ENCODE measurements around the gene SKA2.
"Not testable (repeated sequence)": the region's sequence is repeated elsewhere in the genome, so short reads cannot be mapped to it uniquely, and the experiment has no call there.

SKA2 gene, protein sequence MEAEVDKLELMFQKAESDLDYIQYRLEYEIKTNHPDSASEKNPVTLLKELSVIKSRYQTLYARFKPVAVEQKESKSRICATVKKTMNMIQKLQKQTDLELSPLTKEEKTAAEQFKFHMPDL

DNA sequence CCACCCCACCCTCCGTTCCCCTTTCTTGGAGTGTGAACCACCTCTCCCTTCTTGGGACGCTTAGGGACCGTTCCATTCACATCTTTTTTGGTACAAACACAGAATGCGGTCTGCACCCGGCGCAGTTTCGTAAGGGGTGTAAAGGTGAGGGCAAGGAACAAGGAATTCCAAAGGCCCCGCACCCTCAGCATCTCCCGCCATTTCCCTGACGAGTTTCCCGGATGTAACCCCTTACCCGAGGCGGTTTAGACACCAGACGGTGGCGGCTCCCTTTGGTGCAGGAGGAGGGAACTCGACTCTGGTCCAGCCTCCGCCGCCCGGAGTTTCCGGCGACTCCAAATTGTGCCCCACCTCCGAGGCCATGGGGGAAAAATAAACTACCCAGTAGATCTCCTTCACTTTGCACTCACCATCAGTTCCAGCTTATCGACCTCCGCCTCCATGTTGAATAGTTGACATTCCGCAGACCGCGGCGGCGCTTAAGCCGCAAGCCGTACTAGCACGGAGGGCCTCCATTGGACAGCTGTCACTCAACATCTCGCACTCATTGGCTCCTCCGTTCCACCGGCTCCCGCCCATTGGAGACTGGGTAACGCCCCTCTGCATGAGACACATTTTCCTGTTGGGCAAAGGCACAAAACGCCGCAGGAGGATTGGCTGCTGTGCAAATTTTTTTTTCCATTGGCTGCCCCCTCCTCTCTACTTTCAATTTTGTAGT, at the start of gene SKA2:
Gene SKA2, minus strand, starts transcription at position 466 of the 718 bp plus-strand sequence. Its CDS starts 23 bp downstream, at position 443.
- DNase-seq (ENCODE audit: low spot score): peak; percentile 99

DNA sequence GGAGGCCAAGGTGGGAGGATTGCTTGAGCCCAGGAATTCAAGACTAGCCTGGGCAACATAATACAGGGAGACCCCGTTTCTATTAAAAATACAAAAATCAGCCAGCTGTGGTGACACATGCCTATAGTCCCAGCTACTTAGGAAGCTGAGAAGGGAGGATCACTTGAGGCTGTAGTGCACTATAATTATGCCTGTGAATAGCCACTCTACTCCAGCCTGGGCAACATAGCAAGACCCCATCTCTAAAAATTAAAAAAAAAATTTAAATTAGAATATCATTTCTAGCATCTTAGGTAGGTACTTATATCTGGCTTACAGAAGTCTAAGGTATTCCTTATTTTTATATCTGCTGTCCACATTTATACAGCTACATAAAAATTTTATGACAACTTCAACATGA, 47.3 kb upstream of the SKA2 start:
- DNase-seq (ENCODE audit: low spot score): no peak

DNA sequence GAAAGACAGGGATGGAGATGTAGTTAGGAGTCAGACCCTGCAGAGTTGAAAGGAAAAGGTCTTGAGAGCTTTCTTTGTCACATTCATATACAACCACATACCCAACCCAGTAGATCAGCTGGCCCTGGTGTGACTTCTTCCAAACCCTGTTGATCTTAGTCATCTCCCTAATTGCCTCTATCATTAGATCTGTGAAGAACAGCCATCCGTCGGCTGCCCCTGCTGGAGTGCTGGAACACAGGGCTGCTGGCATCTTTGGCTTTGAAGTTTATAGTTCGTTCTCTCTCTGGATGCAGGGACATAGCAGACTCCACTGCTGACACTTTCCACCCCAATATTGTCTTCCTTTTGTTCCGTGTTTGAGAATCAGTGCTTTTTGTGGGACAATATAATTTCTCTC, 44.4 kb upstream of the SKA2 start:
- no peak for DNase-seq (ENCODE audit: low spot score)

DNA sequence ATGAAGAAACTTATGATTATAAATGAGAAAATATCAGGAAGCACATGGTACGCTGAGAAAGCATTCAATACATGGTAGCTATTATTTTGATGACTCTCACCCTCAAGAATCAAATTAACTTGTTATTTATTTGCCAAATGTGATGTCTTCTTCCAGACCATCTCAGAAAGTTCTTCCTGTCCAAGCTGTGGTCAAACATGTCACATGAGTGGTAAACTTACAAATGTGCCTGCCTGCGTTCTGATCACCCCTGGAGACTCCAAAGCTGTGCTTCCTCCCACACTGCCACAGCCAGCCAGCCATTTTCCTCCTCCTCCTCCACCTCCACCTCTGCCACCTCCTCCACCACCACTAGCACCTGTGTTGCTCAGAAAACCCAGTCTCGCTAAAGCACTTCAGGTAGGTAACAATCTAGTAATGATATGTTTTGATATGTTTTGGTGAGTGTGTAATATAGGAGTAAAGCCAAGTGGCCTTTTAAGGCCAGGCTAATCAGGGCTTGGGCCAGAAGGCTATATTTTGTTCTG, 38.4 kb upstream of the SKA2 start:
- DNase-seq (ENCODE audit: low spot score): no peak

DNA sequence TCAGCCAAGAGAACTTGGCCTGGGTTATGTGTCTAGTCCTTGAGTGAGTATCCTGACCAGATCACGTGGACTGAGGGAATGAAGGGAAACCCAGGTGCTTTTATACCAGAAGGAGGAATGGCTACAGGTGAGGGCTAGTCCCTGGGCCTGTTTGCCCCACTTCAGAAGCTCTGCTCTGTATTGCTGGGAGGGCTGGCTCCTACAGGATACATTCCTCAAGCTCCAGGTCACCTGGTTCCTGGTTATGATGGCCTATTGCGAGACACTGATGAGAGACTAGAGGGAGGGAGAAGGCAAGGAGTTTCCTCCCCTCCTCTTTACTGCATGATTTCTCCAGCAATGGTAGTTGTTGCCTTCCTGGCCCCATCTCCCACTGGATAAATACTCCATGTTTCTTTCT, 35.8 kb upstream of the SKA2 start:
- DNase-seq (ENCODE audit: low spot score): no peak

DNA sequence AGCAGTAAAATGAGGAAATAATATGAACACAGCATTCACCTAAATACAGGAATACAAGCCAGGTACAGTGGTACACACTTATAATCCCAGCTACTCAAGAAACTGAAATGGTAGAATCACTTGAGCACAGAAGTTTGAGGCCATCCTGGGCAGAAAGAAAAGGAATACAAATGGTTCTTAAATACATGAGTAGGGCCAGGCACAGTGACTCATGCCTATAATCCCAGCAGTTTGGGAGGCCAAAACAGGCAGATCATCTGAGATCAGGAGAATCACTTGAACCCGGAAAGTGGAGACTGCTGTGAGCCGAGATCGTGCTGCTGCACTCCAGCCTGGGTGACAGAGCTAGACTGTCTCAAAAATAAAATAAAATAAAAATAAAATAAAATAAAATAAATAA, 31.9 kb upstream of the SKA2 start:
- DNase-seq (ENCODE audit: low spot score): no peak

DNA sequence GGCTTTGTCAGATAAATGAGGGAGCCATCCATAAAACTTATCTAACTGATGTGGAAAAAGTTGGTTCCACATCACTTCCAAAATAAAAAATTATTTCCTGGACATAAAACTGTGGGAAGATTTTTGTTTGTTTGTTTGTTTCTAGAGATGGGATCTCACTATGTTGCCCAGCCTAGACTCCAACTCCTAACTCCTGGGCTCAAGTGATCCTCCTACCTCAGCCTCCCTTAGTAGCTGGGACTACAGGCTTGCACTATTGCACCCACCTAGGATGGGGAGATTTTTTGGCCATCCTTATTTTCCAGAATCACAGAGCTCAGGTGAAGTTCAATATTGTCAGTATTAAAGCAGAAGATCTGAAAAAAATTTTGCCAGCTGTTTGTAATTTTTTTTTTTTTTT, 31.0 kb upstream of the SKA2 start:
- DNase-seq (ENCODE audit: low spot score): no peak

DNA sequence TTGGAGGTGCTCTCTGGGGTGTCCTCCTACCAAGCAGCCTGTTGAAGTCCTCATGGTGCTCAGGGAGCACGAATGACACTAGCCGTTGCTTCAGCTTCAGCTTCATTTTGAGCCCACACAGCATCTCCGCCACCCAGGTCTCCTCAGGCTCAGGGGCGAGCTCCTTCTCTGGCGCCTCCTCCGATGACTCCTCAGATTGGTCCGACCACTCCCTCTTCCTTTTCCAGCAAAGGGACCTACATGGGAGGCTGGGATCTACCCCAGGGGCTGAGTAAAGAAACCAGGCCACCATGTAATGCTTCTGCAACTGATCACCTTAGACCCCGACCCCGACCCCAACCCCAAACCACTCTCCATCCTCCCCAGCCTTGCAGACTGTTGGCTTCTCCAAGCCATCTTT, 26.5 kb upstream of the SKA2 start:
- no peak for DNase-seq (ENCODE audit: low spot score)

DNA sequence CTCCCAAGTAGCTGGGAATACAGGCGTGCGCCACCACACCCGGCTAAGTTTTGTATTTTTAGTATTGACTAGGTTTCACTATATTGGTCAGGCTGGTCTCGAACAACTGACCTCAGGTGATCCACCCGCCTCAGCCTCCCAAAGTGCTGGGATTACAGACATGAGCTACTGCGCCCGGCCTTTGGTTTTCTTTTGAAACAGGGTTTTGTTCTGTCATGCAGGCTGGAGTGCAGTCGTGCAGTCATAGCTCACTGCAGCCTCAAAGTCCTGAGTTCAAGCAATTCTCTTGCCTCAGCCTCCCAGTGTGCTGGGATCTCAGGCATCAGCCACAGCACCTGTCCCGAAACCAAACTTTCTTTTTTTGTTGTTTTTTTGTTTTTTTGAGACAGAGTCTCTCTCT, 25.6 kb upstream of the SKA2 start:
- DNase-seq (ENCODE audit: low spot score): no peak

DNA sequence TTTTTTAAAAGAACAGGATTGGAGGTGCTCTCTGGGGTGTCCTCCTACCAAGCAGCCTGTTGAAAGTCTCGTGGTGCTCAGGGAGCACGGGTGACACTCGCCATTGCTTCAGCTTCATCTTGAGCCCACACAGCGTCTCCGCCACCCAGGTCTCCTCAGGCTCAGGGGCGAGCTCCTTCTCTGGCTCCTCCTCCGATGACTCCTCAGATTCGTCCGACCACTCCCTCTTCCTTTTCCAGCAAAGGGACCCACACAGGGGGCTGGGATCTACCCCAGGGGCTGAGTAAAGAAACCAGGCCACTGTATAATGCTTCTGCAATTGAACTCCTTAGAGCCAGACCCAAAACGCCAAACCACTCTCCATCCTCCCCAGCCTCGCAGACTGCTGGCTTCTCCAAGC, 24.6 kb upstream of the SKA2 start:
- DNase-seq (ENCODE audit: low spot score): not testable (repeated sequence)

DNA sequence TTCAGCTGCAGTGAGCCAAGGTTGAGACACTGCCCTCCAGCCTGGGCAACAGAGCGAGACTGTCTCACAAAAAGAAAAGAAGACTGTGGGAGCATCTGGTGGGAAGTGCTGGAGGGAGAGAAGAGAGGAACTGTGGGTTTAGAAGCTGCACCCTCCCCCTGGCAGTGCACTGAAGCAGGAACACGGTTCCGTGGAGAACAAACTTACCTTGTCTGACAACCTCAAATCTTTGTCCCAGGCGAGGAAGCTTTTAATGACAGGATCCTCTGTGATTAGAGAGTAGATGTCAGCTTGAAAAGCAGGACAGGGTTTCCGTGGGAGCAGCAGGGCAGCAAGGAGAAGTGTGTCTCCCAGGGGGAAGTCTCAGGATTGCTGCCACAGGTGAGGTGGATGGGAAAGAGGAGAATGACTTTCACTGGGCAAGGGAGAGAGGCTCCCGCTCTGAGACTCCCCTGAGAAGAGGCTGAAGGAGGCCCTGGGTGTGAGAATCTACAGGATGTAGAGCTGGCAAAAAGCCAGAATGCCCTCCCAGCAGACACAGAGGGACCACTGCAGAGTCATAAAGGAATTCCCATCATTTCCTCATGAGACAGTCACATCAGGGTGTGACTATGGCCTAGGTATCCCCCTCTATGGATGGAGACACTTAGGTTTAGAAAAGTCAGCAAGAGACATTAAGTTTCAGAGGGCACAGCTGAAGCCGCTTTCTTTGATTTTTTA, 23.4 kb upstream of the SKA2 start:
- no peak for DNase-seq (ENCODE audit: low spot score)

DNA sequence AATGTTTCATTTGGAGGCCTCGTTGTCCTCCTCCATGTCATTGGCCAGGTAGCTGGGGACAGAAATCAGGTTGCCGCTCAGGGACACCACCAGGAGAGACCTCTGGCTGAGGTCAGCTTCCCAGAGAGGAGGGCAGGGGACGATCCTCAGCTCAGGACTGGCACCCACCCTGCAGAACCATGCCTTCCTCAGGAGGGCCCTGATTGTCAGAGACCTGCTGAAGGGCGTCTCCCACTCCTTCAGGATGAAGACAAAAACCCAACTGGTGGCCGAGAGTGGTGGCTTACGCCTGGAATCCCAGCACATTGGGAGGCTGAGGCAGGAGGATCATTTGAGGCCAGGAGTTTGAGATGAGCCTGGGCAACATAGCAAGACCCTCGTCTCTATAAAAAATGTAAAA, 20.1 kb upstream of the SKA2 start:
- DNase-seq (ENCODE audit: low spot score): no peak

DNA sequence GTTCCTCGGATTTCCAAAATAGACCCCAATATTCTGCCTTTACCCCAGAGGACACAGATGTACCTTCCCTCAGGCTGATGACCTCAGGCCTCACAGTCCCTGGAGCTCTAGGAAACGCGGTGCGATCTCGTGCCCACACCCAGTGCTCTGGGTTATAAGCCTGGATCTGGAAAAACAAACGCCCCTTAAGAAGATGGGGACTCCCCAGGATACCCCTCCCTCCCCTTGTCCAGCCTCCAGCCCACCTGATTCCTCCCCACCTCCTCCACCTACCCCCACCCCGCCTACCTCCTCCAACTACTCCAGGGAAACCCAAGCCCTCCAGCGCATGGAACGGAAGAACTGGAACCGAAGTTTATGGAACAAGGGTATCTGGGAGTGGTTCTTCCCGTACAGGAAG, 19.7 kb upstream of the SKA2 start:
- no peak for DNase-seq (ENCODE audit: low spot score)

DNA sequence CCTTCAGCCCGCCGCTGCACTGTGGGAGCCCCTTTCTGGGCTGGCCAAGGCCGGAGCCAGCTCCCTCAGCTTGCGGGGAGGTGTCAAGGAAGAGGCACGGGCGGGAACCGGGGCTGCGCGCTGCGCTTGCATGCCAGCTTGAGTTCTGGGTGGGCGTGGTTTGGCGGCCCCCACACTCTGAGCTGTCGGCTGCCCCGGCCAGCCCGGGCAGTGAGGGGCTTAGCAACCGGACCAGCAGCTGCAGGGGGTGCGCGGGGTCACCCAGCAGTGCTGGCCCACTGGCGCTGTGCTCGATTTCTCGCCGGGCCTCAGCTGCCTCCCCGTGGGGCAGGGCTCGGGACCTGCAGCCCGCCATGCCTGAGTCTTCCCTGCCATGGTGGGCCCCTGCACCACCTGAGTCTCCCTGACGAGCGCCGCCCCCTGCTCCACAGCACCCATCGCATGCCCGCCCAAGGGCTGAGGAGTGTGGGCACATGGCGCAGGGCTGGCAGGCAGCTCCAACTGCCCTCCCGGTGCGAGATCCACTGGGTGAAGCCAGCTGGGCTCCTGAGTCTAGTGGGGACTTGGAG, 17.5 kb upstream of the SKA2 start:
- DNase-seq (ENCODE audit: low spot score): no peak

DNA sequence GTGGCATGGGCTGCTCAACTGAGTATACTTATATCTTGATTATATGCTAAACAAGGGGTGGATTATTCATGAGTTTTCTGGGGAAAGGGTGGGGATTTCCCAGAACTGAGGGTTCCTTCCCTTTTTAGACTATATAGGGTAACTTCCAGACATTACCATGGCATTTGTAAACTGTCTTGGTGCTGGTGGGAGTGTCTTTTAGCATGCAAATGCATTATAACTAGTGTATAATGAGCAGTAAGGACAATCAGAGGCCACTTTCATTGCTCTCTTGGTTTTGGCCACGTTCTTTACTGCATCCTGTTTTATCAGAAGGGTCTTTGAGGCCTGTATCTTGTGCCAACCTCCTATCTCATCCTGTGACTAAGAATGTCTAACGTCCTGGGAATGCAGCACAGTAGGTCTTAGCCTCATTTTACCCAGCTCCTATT, 12.6 kb upstream of the SKA2 start:
- no peak for DNase-seq (ENCODE audit: low spot score)

DNA sequence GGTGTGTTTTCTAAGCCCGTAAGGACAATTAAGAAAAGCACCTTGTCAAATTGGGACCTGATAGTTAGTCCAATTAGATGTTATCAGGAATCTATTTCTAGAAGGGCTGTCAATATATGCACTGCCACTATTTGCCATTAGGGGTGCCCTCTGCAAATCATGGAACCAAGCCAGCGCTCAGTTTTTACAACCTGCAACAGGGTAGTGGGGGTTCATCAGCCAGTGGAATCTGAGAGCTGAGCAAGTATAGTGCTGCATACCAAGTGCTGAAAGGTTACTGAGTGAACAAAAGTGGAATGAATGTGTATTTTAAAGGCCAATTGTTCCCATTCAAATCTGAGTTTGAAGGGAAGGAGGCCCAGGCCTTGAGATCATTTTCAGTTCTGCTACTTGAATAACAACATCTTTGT, 11.0 kb upstream of the SKA2 start:
- peak; percentile 50 for DNase-seq (ENCODE audit: low spot score)

DNA sequence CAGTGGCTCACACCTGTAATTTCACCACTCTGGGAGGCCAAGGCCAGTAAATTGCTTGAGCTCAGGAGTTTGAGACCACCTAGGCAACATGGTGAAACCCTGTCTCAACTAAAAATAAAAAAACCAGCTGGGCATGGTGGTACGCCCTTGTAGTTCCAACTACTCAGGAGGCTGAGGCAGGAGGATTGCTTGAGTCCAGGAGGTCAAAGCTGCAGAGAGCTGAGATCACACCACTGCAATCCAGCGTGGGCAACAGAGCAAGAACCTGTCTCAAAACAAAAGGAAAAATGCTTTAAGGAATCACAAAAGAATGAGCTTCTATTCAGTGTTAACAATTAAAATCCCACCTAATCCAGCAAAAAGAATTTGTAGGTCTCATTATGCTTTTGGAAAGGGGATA, 6.5 kb upstream of the SKA2 start:
- no peak for DNase-seq (ENCODE audit: low spot score)

DNA sequence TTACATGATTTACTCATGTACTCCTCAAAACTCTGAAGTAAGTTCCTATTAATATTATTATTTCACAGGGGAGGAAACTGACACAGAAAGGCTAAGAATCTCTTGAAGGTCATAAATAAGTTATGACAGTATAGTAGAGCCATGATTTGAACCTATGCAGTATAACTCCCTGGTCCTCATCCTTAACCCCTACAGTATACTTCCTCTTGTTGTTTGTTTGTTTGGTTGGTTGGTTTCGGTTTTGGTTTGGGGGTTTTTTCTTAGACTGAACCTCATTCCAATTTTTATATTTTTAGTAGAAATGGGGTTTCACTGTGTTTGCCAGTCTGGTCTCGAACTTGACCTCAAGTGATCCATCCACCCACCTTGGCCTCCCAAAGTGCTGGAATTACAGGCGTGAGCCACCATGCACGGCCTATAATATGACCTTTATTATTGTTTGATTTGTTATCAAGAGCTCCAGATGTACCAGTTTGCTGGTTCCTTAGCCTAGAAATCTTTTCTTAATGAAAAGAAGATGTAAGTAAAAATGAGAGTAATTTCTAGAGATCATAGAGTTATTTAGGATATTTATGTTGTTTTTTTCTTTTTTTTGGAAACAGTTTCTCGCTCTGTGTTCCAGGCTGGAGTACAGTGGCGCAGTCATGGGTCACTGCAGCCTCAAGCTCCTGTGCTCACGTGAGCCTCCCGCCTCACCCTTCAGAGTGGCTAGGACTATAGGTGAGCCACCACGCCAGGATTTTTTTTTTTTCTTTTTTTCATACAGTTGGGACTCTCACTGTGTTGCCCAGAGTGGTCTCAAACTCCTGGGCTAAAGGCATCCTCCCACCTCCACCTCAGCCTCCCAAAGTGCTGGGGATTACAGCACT, 5.4 kb upstream of the SKA2 start:
- no peak for DNase-seq (ENCODE audit: low spot score)

DNA sequence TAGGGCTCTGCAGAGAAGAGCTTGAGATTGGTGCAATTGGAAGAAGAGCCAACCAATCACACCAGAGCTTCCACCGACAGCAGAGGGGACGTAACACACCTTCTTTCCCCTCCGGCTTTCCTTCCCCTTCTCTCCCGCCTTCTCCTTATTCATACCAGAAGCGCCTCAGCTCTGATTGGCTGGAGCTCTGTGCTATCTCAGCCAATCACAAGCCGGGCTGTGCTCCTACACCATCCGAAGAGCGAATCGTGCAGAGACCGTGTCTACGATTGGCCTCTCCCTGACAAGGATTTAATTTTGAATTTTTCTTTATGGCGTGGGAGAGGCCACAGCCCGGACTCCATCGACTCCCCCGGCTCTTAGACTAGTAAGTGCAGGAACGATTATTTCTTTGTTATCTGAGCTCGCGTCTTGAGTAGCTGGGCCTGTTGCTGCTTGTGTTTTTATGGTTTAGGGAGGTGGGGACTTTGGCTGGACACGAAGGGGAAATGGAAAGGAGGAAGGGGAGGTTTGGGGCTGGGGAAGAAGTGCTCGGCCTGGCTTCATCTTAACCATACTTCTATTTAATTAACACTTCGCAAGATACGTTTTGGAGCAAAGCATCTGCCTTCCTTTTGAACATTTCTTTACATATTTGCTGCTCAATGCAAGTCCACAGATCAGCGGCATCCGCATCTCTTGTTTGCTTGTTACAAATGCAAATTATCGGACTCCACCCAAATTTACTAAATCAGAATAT, 622 bp upstream of the SKA2 start, which contains the start of gene PRR11:
Gene PRR11, plus strand, starts transcription at position 308 of the 739 bp plus-strand sequence. CDS start 14,007 bp downstream, outside the sequence.
- DNase-seq (ENCODE audit: low spot score): peak; percentile 99

DNA sequence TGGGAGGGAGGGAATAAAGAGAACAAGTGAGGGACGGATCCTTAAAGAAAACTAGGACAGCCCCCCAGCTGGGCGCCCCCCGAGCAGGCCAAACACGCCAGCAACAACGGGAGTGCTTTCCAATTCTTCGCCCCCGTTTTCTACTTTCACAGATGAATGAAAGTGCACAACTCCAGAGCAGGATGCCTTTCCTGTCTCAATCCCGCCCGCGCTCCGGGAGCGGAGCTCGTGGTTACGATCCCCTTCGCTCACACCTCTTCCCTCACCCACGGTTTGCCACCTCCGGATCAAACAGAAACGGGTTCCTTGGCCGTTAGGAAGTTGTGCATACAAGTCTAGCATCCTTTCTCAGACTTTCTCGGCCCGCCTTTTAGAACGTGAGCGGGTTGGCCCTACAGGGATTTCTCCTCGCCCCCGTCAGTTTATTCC, 680 bp downstream of the SKA2 start:
- peak; percentile 37 for DNase-seq (ENCODE audit: low spot score)

DNA sequence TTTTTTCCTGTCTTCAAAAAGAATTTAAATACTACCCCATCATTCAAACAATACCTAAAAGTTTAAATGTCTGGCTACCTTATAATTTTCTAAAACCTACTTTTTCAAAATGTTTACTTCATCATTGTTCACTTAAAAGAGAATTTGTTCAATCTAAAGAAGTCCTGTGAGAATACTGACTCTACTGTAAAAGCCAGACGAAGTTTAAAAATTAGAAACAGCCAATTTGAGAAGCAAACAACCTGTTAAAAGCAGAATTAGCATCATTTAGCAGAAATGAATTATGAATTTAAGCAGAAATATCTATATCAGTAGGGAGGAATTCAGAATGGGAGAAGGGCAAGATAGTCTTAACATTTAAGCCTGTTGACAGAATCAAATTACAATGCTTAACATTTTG, 2.1 kb downstream of the SKA2 start:
- DNase-seq (ENCODE audit: low spot score): no peak

Data from LoVo (cell line).